HG03460 (cell line): ENCODE measurements around the gene ANAPC2.

Source experiments
- ATAC-seq: cut with Tn5 transposase; IDR thresholded peaks from one replicate; pipeline ENCODE4 v1.9.1; 2021; ENCODE audit not compliant: unreplicated experiment

Gene ANAPC2

DNA sequence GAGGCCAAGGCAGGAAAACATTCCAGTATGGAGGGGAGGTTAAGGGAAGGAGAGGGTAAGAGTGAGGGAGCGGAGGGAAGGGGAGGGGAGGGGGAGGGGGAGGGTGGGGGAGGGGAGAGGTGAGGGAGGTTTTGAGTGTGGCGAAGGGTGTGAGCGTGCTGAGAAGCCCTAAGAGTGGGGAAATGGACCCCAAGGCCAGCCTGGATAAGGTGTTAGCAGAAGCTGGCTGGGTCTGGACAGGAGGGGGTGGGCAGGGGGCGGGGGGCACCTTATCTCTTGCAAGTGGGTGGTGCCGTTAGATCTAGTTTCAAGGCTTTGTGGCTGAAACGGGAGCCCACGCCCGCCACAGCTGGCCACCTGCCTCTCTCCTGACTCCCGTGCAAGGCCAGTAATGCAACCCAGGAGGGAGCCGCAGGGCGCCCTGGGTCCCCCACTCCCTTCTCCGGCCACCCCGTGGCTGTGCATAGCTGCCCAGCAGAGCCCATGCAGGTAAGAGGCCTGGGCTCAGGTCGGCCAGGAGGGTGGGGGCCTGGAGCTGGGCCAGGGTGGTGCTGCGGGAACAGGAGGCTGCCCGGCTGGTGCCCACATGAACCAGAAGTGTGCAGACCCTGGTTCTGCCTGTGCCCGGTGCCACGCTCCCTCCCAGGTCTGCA, 39.6 kb upstream of the ANAPC2 start:
- ATAC-seq: no peak

DNA sequence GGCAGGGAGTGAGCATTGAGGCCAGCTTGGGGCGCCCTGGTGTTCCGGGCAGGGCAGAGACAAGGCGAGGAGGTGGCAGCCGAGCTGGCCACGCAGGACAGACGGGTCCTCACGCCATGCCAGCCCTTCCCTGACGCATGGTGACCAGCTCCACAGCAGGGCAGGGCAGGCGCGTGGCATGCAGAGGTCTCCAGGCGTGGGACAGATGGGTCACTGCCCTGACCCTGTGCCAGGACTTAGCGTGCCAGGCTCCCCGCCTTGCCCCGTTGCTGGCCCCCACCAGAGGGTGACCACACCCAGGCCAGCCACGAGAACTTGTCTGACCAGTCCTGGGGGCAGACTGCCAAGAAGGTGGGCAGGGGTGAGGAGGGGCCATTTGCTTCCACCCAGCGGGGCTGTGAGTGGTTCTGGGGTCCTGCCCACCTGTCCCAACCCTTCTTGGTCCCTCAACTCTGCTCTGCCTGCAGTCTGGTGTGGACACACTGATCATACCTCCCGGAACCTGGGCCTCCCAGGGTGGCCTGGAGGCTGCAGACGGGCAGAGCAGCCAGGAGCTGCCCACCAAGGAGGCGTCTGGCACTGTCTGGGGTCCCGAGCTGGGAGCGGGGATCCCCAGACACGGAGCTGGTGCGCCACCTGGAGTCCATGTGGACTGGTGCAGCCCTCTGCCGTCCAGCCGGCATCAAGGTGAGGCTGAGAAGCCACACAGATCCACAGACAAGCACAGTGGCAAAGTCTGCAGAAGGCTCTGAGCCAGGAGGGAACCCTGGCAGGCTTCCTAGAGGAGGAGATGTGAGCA, 38.9 kb upstream of the ANAPC2 start, which contains the start of gene RNF224:
Gene RNF224, plus strand, starts transcription at position 449 of the 799 bp plus-strand sequence. CDS start 834 bp downstream, outside the sequence.
- ATAC-seq: no peak

DNA sequence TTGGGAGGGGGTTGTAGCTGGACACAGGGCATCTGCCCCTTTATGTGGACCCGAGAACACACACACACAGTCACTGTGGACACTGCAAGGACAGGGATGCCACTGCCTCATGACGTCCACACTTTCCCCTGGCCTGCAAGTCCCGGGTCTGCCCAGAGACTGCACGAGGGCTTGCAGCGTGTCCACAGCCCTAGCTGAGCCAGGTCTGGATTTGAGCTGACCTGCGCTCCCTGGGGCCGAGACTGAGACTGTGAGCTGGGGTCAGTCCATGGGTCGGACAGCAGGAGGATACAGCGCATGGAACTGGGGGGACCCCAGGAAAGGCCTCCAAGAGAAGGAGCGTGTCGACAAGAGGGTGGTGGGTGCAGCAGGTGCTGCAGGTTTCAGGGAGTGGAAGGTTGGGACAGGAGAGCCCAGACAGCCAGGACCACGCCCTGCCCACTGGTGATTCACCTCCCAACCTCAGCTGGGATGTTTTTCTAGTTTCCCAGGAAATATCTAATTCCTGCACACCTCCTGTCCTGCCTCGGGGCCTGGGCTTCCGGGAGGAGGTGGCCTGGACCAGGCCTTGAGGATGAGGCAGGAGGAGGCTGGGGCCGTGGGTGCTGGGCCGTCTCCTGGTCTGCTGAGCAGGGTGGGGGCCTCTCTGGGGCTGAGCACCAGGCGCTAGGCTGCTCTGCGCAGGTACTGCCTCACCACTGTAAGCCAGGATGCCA, 38.1 kb upstream of the ANAPC2 start:
- ATAC-seq: no peak

DNA sequence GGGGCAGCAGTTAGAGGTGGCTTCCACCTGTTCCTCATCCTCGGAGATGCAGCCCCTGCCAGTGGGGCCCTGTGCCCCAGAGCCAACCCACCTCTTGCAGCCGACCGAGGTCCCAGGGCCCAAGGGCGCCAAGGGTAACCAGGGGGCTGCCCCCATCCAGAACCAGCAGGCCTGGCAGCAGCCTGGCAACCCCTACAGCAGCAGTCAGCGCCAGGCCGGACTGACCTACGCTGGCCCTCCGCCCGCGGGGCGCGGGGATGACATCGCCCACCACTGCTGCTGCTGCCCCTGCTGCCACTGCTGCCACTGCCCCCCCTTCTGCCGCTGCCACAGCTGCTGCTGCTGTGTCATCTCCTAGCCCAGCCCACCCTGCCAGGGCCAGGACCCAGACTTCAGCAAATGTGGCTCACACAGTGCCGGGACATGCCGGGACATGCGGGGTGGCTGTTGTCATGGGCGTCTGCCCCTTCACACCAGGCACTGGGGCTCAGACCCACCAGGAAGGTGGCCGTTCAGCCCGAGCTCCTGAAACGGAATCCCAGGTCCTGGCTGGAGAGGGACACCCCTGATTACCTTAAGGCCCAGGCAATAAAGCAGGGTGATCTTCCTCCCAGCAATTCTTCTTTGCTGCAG, 37.5 kb upstream of the ANAPC2 start:
- ATAC-seq: no peak

DNA sequence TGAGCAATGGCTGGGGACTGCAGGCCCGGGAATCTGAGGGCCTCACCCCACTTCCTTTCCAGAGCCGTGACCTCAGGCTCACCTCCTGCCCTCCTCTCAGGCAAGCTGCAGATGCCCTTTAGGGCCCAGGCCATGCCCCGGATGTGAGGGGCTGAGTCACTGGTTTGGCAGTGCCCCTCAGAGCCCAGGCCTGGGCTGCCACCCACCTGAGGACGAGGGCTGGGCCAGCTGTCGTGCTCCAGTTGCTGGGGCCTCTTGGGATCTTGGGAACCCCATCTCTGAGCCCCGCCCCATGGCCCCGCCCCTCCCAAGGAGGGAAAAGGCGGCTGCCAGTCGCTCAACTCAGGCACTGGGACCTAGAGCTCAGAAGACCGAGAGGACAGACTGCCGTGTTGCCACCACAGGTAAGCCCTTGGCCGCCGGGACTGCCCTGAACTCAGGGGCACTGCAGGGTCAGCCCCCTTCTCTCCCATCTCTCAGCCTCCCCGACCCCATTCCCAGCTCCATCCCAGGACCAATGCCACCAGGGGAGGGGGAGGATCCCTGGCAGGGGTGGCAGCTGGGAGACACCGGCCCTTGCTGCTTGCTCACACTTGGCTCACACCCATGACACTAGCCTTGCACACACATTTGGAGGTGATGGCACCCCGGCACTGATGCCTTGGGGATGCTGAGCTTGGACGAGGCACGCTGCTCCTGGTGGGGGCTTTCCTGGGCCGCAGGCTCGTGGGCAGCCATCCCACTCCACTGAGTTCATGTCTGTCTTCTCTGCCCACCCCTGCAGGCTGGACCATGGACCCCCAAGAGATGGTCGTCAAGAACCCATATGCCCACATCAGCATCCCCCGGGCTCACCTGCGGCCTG, 36.7 kb upstream of the ANAPC2 start, which contains the start of gene CYSRT1:
Gene CYSRT1, plus strand, starts transcription at position 345 of the 865 bp plus-strand sequence. Its CDS starts 448 bp downstream, at position 793.
- ATAC-seq: no peak

DNA sequence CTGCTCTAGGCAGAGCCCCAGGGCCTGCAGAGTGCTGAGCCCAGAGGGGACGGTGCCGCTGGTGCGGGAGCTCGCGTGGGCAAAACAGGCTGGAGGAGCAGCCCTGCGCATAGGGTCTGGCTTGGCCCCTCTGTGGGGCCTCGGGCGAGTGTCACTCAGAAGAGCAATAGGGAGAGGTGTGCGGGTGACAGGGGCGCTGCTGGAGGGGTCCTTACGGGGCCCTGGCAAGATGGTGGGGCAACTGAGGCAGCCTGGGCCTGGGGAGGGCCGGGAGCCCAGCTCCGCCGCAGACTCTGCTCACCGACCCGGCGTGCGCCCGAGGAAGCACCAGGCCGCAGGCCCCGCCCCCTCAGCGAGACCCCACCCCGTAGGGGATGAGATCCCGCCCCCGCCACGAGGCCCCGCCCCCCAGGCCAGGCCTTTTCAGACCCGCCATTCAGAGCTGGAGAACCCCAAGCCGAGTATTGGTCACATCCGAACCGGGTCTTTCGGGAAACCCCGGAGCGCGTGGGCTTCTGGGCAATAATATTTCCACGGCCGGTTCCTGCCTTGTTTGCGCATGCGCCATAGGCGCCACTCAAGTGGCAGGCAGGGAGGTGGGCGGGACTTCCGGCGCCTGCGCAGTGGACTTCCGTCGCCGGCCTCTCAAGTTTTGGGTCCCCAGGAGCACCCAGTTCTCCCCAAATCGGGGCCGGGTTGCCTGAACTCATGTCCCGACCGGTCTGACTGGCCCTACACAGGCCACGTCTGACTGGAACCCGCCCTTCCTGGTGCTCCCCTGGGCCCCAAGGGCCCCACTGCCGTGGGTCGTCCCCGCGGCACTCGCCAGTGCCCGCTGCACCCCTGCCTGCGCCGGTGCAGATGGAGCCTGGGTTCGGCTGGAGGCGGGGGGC, 35.0 kb upstream of the ANAPC2 start:
- peak; percentile 65 for ATAC-seq

DNA sequence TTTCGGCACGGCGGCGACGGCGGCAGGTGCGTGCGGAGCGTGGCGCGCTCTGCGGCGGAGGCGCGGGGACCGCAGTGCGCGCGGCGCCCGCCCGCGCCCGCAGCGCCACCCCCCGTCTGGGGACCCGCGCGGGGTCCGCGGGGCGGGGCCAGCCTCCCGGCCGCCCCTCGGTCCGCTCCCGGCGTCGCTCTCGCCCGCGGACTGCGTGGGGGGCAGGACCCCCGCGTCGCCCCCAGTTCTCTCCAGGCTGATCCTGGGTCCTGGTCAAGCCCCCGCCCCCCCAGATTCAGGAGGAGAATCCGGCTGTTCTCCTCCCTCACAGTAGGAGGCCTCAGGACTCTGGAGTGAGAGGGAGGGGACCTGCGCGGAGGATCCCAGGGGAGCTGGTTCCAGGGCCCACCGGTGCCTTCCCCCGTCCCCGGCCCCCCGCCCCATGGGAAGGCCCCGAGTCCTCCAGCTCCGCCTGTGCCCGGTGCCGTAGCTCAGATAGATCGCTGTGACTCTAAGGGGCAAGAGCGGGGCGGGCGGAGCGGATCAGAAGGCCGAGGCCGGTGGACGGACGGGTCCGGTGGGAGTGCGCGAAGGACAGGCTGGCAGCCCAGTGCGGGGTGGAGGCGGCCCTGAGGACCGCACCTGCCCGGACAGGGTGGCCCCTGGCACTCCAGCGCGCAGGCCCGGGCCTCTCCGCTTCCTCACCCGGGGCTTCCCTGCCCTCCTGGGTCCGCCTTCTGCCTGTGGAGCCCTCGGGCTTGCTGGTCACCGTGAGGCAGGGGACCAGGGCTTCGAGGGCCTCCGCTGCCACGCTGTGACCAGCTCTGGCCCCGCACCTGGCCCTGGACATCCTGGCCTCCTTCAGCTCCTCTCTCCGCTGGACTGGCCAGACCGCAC, 34.1 kb upstream of the ANAPC2 start, which contains the start of gene RNF208:
Gene RNF208, minus strand, starts transcription at position 51 of the 888 bp plus-strand sequence. CDS start 1,028 bp downstream, outside the sequence.
- ATAC-seq: no peak

DNA sequence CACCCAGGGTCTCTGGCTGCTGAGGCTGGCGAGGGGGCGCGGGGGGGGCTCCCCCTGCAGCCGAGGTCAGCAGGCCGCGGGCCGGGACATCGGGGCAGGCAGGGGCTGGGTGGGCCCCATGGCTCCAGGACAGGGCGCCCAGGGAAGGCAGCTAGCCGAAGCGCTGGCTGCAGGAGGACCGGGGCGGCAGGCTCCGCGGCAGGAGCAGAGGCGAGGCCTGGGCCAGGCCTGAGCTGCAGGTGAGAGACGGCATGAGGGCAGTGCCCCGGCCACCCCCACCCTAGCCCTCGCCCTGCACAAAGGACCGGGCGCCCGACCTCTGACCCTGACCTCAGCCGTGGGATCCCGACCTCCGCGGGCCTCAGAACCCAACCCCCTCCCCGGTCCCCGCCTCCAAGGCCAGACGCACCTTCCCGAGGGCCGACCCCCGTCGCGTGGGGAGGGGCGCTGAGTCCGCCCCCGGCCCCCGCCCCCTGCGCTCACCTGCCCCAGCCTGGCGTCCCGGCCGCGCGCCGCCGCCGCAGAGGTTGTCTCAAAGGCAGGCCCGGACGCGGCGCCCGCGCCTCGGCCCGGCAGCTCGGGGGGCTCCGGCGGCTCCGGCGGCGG, 33.2 kb upstream of the ANAPC2 start:
- ATAC-seq: no peak

DNA sequence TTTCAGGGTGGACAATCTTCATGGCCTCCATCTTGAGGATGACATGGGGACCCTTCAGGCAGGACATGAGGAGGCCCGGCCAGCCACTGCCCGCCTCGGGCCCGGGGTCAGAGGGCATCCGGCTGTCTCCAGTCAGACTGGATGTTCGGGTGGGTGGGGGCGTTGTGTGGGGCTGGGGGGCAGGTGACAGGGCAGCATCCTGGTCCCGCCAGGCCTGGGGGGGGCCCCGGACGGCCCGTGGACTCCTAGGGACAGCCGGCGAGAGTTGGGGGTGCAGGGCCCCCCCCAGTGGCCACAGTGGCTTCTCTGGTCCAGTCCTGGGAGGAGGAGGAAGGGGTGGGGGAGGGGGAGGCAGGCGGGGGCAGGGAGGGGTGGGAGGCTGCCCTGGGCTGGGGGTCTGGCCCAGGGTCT, 32.7 kb upstream of the ANAPC2 start:
- no peak for ATAC-seq

DNA sequence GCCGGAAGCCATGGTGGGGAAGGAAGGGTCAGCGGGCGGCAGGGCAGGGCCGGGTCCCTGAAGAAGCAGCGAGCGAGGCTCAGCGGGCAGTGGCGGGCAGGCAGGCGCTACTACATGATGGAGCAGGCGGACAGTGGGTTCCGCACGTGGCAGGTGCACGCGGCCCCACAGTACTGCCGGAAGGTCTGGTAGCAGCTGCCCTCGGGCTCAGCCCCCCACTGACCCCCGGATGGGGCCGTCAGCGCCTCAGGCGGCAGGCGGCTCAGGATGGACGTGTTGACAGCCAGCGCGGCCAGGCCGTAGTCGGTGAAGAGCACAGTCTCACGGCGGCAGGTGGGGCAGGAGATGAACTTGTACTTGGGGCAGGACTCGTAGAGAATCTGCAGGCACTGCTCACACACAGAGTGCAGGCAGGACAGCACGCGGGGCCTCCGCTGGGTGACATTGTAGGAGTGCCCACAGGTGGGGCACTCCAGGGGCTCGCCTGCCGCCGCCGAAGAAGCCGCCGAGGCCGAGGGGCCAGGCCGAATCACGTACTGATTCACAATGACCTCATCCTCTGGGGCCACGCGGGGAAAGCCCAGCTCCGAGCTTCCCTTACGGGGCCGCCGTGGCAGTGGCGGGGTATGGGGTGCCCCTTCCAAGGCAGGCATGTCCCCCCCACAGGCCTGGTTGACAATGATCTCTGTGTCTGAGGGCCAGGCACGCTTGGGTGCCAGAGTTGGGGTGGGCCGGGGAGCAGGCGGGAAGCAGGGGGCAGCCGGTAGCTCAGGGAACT, 32.1 kb upstream of the ANAPC2 start:
- ATAC-seq: no peak

DNA sequence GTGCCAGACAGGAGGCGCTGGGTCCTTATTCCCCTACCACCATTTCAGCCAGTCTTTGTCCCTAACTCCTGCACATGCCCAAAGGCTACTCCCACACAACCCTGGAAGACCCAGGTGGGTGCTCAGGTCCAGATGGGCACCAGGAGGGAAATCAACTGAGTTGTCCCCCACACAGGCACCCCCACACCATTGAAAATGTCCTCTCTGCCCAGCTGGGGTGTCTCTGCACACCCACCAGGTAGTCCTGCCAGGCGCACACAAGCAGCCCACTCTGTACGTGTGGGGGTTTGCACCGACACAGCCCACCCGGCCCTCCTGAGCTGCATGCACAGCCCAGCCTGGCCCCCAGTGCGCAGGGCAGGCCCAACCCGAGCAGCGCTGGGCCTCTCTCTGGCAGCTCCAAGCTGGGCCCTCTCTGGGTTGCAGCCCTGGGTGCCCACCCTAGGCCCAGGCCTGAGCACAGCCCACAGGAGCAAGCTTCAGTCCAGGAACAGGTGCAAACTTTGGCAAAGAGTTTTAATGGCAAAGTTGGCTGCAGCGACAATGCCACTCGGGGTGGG, 31.5 kb upstream of the ANAPC2 start:
- ATAC-seq: no peak

DNA sequence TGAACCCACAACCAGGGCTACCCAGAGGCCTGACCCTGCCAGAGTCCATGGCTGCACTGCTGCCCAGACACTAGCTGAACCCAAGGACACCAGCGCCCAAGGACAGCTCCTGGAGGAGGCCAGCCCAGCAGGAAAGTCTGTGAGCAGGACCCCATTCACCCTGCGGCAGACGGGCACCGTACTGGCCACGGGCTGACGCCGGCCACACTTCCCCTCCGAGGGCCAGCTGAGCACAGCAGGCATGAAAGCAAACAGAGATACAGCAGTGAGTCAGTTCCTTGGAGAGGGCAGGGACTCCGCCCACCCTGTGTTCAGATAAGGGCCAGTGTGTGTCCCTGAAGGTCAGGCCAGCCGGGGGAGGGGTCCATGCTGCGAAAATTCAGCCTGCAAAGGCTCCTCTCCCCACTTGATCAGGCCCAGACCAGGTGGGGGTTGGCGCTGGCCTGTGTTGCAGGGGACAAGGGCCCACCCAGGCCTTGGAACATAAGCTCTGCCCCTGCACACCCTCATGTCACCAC, 30.5 kb upstream of the ANAPC2 start:
- no peak for ATAC-seq

DNA sequence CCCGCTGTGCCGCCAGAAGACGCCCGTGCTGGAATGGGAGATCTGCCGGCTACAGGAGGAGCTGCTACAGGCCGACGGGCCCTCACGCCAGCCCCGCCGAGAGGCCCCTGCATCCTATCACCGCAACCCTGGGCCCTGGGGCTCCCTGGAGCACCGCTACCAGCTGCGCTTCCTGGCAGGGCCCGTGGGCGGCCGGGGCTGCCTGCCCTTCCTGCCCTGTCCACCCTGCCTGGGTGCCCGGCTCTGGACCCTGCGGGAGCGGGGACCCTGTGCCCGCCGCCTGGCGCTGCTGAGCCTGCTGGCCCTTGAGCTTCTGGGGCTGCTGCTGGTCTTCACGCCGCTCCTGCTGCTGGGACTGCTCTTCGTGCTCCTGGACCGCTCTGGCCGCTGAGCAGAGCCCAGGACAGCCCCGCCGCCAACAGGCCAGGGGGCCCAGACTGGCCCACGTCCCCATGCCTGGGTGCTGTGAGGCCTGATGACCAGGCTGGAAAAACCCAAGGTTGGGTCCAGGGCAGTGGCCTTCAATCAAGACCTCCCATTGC, 29.9 kb upstream of the ANAPC2 start:
- no peak for ATAC-seq

DNA sequence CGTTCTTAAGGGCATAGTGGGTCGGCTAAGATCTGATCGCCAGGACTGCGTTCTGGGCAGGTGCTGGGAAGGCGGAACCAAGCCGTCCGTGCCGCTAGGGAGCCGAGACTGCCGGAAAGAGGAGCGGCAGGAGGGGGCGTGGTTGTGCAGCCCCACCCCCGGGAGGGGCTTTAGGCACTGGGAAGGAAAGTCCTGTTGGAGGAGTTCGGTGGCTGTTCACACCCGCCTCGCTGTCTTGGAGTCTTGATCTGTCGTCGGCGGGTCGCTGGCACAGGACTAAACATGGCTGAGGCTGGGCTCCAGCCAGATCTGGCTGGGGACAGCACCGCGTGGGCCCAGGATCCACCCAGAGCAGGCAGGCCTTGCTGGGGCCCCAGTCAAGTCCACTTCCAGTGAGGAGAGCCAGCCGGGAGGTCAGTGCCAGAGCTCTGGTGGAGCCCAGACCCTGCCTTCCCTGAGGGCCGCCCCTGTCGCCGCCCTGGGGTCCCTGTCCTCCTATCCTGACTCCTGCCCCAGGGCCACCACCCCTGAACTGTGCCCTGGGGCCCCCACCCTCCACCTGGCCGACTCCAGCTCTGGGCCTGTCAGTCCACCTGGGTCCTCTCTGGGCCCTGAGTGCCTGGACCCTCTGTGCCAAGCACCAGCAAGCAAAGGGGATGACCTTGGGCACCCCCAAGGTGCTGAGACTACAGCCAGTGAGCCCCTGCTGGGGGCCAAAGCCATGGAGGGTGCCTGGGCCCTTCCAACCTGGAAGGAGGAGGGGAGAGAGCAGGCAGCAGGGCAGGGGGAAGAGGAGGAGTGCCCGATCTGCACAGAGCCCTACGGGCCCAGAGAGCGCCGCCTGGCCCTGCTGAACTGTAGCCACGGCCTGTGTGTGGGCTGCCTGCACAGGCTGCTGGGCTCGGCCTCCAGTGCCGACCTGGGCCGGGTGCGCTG, 29.2 kb upstream of the ANAPC2 start:
- no peak for ATAC-seq
